CD4-positive, alpha-beta T cell (primary cell): ENCODE data around the gene NPLOC4. TPM values are rescaled to one million over a fixed set of nuclear protein-coding genes. Genes with fewer than 3 reads are reported as not detected.

Experiments used
- ATAC-seq: fragments of 200-7000 bp; cut with Tn5 transposase; one replicate; pipeline ENCODE4 v1.10.0; 2022; ENCODE audit warnings: mild to moderate bottlenecking; ENCODE audit not compliant: poor library complexity
- CTCF ChIA-PET: fragments of 350-600 bp; sonication (Branson Sonifier 250); formaldehyde crosslinking; loops from one replicate; lab custom pipeline; 2021; ENCODE audit warnings: antibody characterized with exemption, inconsistent platforms; lab: Charles Lee
- POLR2A ChIA-PET: fragments of 350-600 bp; sonication (Branson Sonifier 250); formaldehyde crosslinking; loops from one replicate; lab custom pipeline; 2021; ENCODE audit warnings: antibody characterized with exemption, inconsistent platforms; lab: Charles Lee
- DNase-seq, 14 experiments: peaks; one replicate each; pipeline ENCODE4 v3.0.0-alpha.2; 2013 to 2020; ENCODE audit warnings: mixed read lengths in 2 of 14
- H3K27ac ChIP-seq, 2 donors: one replicate each; pipeline versions ENCODE4 v1.5.1 to v1.7.0; 2013; ENCODE audit warnings: low read length in 2 of 2, low read depth in 1 of 2, mild to moderate bottlenecking in 1 of 2
- H3K27me3 ChIP-seq, 2 experiments: 1 replicate in 1 of 2; 2 replicates in 1 of 2; pipeline versions ENCODE4 v1.6.1 to v1.7.0; 2013; ENCODE audit warnings: low read length in 2 of 2, control low read depth in 1 of 2, mild to moderate bottlenecking in 1 of 2, moderate library complexity in 1 of 2; ENCODE audit not compliant: insufficient read depth in 2 of 2, control insufficient read depth in 1 of 2
- H3K36me3 ChIP-seq: one replicate; pipeline ENCODE4 v1.6.1; 2013; ENCODE audit warnings: low read length, control low read depth; ENCODE audit not compliant: insufficient read depth
- H3K4me1 ChIP-seq: one replicate; pipeline ENCODE4 v1.6.1; 2013; ENCODE audit warnings: low read length, control low read depth; ENCODE audit not compliant: insufficient read depth
- H3K4me3 ChIP-seq: one replicate; pipeline ENCODE4 v1.5.1; 2013; ENCODE audit warnings: mild to moderate bottlenecking, low read length, moderate library complexity
- H3K9me3 ChIP-seq, 2 experiments: 1 replicate in 1 of 2; 2 replicates in 1 of 2; pipeline versions ENCODE4 v1.6.1 to v1.7.0; 2013; ENCODE audit warnings: low read length in 2 of 2, mild to moderate bottlenecking in 2 of 2, control low read depth in 1 of 2, moderate library complexity in 1 of 2; ENCODE audit not compliant: control insufficient read depth in 1 of 2, insufficient read depth in 1 of 2
- H3K27ac Mint-ChIP-seq: one replicate; pipeline ENCODE4 v1.8.0; 2020; ENCODE audit warnings: mixed read lengths
- H3K27me3 Mint-ChIP-seq: one replicate; pipeline ENCODE4 v1.8.0; 2021; ENCODE audit warnings: mixed read lengths
- H3K36me3 Mint-ChIP-seq: one replicate; pipeline ENCODE4 v1.8.0; 2021; ENCODE audit warnings: low read depth, mixed read lengths
- H3K4me1 Mint-ChIP-seq: one replicate; pipeline ENCODE4 v1.8.0; 2021; ENCODE audit warnings: low read depth, mixed read lengths
- H3K4me3 Mint-ChIP-seq: one replicate; pipeline ENCODE4 v1.8.0; 2020; ENCODE audit warnings: mild to moderate bottlenecking, mixed read lengths
- H3K9me3 Mint-ChIP-seq: one replicate; pipeline ENCODE4 v1.8.0; 2020; ENCODE audit warnings: mixed read lengths
- CTCF ChIP-seq: fragments of 200-600 bp; IDR thresholded peaks from one replicate; pipeline ENCODE4 v1.8.0; 2022; ENCODE audit warnings: antibody characterized with exemption, mild to moderate bottlenecking
- intact Hi-C, 2 experiments: fragments of 100-400 bp; cut with DNase I in 1 of 2; cut with micrococcal nuclease in 1 of 2; formaldehyde crosslinking; loops; one replicate each; pipeline versions ENCODE4 v1.15.1 to v1.9.0; 2023 to 2025; cut with DNase I, micrococcal nuclease
- total RNA-seq, 174 experiments: library from RNA in 2 of 174; stranded (reverse) in 2 of 174; gene quantifications; one replicate each; pipeline ENCODE4 v1.2.3 and lab custom pipeline; 2021 to 2026

The NPLOC4 gene
- total RNA-seq, 2 experiments from 2014 or later: 61.0 to 62.4 TPM

- no peak overlapping the region for H3K4me3 ChIP-seq
- Mint-ChIP-seq H3K27ac (no peak overlapping the region), H3K9me3 (no peaks in the 10 kb centered on the region), H3K27me3 (no peaks in the 10 kb centered on the region), H3K4me3 (no peak overlapping the region), H3K4me1 (peaks cover 21% of the 10 kb centered on the region), H3K36me3 (peaks cover 55% of the 10 kb centered on the region)
- no peak for DNase-seq
- no peaks in the 10 kb centered on the region for H3K27me3 ChIP-seq
- ChIA-PET POLR2A (interaction anchor here (0.9 kb wide), 1 partner anchor 63 kb away, joined by 3 read pairs; the partner anchor contains the start of gene FAAP100), CTCF (interaction anchor here (1.6 kb wide), 1 partner anchor 14 kb away, joined by 5 read pairs; no protein-coding TSS in a partner anchor)
- no peak for ATAC-seq
- intact Hi-C loops: no loop called here
- H3K4me1 ChIP-seq: peaks cover 13% of the 10 kb centered on the region
- TF ChIP-seq CTCF: no peak
- H3K9me3 ChIP-seq: no peaks in the 10 kb centered on the region
- peaks cover 43% of the 10 kb centered on the region for H3K36me3 ChIP-seq
- no peak overlapping the region for H3K27ac ChIP-seq
These were observed 21.4 kb downstream of the NPLOC4 start for GRCh38 chr17:81615401-81615930.

- TF ChIP-seq CTCF: no peak
- ChIA-PET POLR2A (interaction anchor here (1.1 kb wide), 1 partner anchor 52 kb away, joined by 3 read pairs; no protein-coding TSS in a partner anchor), CTCF (no interaction called here)
- Histone ChIP-seq H3K27ac (no peak overlapping the region), H3K4me1 (peaks cover 13% of the 10 kb centered on the region), H3K4me3 (no peak overlapping the region), H3K9me3 (no peaks in the 10 kb centered on the region), H3K27me3 (no peaks in the 10 kb centered on the region), H3K36me3 (peaks cover 64% of the 10 kb centered on the region)
- DNase-seq (no peak), ATAC-seq (no peak)
- H3K27me3 Mint-ChIP-seq: no peaks in the 10 kb centered on the region
- H3K4me1 Mint-ChIP-seq: peaks cover 21% of the 10 kb centered on the region
- no peak overlapping the region for H3K4me3 Mint-ChIP-seq
- H3K36me3 Mint-ChIP-seq: peaks cover 63% of the 10 kb centered on the region
- H3K27ac Mint-ChIP-seq: no peak overlapping the region
- no peaks in the 10 kb centered on the region for H3K9me3 Mint-ChIP-seq
- intact Hi-C loops: no loop called here
These were observed 24.5 kb downstream of the NPLOC4 start for GRCh38 chr17:81612172-81612970.

GRCh38 chr17:81609541-81610311, 27.2 kb downstream of the NPLOC4 start:
- no peak overlapping the region for H3K4me3 ChIP-seq
- no peak for TF ChIP-seq CTCF
- H3K27me3 ChIP-seq: no peaks in the 10 kb centered on the region
- Mint-ChIP-seq H3K27me3 (no peaks in the 10 kb centered on the region), H3K9me3 (no peaks in the 10 kb centered on the region), H3K36me3 (peaks cover 74% of the 10 kb centered on the region), H3K4me1 (peaks cover 12% of the 10 kb centered on the region), H3K4me3 (no peak overlapping the region), H3K27ac (no peak overlapping the region)
- H3K27ac ChIP-seq: no peak overlapping the region
- H3K36me3 ChIP-seq: peaks cover 69% of the 10 kb centered on the region
- no peaks in the 10 kb centered on the region for H3K9me3 ChIP-seq
- intact Hi-C loops: no loop called here
- H3K4me1 ChIP-seq: peaks cover 3% of the 10 kb centered on the region
- ATAC-seq: no peak
- POLR2A ChIA-PET: no interaction called here
- CTCF ChIA-PET: no interaction called here
- no peak for DNase-seq
